ENCODE data around the gene ST6GALNAC1.
"Not testable (repeated sequence)": the region's sequence is repeated elsewhere in the genome, so short reads cannot be mapped to it uniquely, and the experiment has no call there.

Gene ST6GALNAC1

DNA sequence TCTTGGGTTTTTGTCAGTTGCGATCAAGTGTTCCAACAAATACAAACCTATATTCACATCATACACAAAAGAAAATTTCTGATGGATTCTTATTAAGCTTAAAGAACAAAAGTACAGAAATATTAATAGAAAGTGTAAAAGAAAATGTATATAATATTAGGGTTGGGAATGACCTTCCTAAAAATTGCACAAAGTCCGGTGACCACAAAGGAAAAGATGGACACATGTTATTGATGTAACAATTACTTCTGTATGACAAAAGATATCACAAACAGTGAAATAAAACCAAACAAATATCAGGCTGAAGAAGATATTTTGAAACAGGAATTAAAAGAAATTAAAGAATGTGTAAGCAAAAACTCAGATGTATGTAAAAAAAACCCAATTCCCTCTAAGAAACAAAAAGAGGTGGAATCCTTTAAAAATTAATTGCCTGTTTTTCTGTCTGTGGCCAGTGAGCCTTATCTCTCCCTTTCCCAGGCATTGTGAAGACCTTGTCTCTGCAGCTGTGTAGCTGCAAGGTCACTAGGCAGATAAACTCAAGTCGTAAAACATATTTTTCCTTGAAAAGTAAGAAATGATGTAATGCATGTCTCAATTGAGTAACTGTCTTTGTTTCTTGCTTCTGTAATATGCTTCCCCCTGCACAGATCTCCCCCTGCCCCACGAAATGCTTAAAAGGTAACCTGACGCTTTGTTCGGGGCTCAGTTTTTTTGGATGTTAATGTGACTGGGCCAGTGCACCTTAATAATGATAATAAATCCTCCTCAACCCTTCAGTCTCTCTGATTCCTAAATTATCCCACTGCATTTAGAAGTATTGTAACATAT is 2.8 kb downstream of the ST6GALNAC1 start:
- no peak for DNase-seq

DNA sequence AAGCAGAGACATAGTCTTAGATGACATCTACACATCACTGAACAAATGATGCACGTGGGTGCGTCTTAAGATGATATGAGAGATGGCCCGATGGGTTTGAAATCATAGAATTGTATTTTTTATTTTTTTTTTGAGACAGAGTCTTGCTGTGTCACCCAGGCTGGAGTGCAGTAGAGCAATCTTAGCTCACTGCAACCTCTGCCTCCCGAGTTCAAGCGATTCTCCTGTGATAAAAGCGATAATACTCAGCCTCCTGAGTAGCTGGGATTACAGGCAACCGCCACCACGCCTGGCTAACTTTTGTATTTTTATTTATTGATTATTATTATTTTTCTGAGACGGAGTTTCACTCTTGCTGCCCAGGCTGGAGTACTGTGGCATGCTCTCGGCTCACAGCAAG is 5.3 kb downstream of the ST6GALNAC1 start:
- no peak for DNase-seq

DNA sequence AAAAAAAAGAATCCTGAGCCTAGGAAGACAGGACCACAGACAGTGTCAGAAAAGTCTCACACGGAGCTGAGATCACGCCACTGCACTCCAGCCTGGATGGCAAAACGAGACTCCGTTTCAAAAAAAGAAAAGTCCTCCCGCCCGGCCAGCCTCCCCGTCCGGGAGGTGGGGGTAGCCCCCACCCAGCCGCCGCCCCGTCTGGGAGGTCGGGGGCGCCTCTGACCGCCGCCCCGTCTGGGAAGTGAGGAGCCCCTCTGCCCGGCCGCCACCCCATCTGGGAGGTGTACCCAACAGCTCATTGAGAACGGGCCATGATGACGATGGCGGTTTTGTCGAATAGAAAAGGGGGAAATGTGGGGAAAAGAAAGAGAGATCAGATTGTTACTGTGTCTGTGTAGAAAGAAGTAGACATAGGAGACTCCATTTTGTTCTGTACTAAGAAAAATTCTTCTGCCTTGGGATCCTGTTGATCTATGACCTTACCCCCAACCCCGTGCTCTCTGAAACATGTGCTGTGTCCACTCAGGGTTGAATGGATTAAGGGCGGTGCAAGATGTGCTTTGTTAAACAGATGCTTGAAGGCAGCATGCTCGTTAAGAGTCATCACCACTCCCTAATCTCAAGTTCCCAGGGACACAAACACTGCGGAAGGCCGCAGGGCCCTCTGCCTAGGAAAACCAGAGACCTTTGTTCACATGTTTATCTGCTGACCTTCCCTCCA is 6.9 kb downstream of the ST6GALNAC1 start:
- DNase-seq: not testable (repeated sequence)

DNA sequence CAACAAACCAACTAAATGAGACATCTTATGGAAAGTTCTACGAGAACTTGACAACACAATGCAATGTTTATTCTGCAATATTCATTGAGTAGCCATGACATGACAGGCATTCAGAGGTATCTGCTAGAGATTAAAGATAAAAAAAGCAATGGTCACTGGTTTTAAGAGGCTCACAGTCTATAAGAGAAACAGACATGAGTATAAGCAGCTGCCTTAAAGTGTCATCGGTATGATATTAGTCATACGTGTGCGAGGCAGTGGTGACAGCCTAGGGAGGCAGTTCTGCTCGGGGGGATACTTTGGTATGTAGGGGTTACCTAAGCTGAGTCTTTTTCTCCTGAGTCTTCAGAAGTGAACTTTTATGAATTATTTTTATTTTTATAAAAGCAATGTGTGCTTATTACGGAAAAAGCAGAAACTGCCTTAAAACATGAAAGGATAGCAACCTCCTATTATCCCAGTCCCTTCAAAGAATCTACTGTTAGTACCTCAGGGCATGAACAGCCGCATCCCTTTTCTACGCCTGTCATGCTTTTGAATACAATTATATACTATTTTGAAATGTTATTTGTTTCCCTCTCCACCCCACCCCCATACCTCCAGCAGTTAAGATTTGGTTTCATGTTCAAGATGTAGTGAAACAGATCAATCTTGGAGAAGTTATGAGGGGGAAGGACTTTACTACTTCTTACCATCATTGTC is 7.7 kb downstream of the ST6GALNAC1 start:
- DNase-seq: no peak

DNA sequence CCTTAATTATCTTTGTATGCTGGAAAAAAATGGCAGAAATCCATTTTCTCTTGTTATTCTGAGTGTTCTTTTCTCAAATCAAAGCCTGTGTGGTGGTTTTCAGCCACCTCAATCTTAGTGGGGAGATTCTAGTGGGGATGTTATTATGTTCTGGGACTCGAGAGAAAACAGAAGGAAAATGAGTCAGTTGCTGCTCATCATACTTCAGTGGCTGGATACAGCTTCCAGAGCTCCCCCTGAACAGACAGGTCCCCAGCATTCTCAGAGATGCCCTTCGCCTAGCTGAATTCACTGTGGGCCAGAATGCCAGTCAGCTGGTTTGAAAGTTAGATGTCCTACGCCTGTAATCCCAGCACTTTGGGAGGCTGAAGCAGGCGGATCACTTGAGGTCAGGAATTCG is 8.5 kb downstream of the ST6GALNAC1 start:
- DNase-seq: no peak

DNA sequence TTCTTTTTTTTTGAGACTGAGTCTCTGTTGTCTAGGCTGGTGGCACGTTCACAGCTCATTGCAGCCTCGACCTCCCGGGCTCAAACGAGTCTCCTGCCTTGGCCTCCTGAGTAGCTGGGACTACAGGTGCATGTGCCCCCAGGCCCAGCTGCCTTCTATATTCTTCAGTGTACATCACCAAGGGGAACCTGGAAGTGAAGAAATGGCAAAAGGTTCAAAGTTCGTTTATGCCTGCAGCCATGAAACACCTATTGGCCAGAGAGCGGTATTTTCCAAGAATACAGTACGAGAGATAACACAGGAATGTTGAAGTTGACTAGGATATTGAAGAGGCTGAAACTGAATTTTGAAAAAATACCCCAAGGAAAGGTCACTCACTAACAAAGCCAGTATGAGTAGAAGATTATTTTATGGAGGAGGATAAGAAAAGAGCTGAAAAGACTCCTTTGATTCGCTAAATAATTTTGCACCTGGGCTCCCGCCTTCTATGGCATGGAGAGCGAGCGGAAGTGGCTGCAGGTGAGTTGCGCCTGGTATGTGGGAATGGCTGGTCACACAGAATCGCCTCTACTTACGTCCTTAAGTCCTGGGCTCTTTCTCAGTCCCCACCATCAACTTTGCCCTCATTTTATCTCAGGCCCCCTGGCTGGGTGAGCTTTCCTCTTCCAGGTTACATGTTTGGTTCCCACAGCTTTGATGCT is 9.8 kb downstream of the ST6GALNAC1 start:
- no peak for DNase-seq

DNA sequence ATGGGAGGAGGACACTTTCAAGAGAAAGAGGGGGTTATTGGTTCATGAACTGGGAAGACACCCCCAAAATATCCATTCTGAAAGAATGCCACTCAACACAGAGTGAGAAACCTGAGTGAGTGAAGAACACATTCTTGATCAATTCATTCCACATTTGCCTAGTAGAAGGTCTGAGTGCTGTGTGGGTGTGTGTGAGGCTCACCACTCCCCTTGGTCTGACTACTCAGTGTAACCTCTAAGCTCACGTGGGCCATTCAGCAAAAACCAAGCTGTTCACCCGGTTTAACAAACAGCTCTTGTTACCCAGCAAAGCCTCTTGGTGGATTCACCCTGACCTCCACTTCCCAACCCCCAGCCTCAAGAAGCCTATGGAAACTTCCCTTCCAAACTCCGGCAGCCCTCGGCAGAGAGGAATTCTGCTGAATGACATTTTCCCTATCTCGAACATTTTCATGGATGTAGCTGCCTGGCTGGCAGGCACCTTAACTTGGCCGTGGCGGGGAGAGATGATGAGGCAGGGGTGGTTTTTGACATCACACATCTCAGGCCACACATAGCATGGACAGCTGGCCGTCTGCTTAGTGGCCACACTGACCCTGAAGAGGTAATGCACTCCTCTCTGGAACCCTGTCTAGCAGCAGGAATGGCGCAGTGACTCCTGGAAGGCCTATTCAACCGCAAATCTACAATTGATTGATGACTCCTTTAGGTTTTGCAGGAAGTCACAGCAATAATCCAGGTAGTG is 11.6 kb downstream of the ST6GALNAC1 start:
- no peak for DNase-seq

DNA sequence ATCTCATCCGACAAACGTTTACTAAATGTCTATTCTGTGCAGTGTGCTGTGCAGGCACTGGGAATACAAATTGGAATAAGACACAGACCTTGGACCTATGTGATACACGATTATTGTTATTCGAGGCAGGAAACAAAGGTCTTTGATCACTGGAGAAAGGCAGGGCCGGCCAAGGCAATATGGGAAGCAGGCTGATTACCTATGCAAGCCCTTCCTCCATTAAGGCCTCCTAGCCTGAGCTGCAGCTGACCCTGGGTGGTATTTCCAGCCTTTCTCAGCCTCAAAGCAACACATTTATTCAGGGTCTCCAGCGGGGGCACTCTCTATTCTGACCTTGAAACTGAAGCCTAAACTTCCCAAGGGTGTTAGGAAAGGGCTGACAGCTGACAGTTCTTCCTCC is 13.4 kb downstream of the ST6GALNAC1 start:
- no peak for DNase-seq

DNA sequence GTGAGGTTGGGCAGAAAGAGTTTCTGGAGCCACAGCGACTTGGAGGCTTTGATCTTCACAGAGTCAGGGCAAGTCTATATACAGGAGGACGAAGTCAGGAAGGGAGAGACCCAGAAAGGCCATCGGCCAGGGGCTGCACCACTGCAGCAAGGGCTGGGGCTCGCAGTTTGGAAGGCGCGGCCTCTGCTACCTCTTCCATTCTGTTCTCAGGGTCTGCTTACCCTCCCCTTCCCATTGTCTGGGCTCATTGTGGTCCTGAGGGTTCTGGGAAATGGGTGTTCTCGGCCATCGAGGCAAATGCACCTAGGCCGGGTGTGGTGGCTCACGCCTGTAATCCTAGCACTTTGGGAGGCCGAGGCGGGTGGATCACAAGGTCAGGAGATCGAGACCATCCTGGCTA is 16.0 kb downstream of the ST6GALNAC1 start:
- no peak for DNase-seq

DNA sequence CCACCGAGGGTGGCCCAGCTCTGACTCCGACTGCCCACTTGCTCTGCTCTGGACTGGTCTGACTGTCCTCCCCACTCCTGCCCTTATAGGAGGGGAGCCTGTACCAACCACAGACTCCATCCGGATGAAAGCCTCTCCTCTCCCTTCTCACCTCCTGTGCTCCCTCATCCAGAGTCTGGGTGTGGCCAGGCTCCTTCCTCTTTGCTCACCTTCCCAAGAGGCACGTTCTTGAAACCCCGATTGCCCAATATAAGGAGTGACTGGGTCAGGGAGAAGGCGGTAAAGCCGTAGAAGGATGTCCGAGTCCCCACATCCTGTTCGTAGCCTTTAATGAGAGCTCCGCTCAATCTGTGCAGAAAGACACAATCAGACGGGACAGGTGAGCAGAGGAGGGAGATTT is 17.1 kb downstream of the ST6GALNAC1 start:
- DNase-seq: no peak

DNA sequence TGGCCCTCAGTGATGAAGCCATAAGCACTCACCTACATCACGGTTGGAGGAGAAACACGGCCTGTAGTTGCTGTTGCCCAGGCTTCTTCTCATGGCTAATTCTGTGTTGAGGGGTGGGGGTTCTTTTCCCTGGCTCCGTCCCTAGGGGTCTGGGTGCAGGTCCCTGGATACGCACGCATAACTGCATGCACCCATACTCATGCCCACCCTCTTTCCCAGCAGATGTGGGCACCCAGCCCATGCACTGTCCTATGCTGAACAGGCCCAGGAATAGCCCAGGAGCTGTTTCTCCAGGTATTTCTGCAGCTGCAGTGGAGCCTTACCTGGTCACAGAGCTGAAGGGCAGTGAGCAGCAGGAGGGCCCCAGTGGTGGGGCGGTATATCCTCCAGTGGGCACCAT is 18.1 kb downstream of the ST6GALNAC1 start:
- no peak for DNase-seq

DNA sequence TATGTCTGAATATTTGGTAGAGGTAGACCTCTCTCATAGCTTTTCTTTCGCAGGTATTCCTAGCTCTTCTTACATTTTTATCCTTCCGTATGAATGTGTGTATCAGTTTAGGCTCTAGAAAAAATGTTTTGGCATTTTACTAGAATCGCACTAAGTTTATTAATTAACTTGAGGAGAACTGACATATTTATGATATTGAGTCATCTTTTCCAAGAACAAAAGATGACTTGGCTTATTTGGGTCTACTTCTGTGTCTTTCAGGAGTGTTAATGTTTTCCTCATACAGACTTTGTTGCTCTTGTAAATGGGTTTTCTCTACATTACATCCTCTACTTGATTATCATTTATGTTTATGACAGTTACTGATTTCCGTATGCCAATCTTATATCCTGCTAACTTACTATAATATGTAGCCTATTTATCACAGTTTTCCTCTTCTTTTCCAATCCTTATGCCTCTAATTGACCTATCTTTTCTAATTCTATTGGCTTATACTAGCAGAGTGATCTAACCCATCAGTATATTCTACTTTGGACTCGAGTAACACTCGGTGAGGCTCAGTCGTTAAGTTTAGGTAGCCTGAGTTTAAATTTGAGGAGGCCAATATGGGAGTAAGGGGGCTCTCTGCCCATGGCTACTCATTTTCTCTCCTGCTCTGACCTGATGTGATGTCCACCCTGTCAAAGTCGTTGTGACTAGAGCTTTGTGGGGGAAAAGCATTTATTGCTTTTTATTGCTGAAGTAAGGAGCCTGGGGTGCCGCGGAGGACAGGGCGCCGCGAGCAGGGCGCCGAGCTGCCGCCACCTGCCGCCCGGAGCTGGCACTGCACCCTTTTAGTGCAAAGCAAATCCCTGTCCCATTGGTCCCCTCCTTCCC is 20.0 kb downstream of the ST6GALNAC1 start:
- DNase-seq: peak; percentile 71

DNA sequence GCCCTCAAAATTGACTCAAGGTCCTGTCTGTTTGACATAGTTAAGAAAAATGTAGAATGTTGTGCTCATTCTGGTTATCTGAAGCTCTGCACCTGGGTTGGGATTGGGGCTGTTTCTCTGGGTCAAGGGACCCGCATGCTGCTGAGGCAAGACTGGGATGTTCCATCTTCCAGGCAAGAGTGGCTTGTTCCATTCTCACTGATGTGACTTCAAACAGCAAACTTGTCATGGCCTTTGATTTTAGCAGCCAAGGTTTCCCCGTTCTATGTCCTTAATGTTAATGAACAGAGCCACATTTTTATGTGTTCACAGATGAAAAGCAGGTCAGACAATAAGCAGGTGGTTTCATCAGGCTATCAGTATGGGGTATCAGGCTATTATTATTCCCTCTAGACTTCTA is 25.7 kb downstream of the ST6GALNAC1 start:
- no peak for DNase-seq

DNA sequence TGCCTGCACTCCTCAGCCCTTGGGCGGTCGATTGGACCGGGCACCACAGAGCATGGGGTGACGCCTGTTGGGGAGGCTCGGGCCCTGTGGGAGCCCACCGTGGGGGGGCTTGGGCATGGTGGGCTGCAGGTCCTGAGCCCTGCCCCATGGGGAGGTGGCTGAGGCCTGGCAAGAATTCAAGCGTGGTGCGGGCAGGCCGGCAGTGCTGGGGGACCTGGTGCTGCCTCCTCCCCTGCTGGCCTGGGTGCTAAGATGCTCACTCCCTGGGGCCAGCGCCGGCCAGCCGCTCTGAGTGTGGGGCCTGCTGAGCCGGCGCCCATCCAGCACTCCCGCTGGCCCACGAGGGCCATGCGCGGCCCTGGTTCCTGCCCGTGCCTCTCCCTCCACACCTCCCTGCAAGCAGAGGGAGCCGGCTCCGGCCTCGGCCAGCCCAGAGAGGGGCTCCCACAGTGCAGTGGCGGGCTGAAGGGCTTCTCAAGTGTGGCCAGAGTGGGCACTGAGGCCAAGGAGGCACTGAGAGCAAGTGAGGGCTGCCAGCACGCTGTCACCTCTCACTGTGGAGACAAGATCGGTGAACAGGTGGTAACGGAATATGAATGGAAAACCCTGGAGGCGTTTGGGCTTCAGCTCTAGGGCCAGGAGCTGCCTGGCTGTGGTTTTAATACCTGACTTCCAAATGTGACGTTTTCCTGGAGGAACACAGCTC is 28.5 kb downstream of the ST6GALNAC1 start:
- DNase-seq: no peak

DNA sequence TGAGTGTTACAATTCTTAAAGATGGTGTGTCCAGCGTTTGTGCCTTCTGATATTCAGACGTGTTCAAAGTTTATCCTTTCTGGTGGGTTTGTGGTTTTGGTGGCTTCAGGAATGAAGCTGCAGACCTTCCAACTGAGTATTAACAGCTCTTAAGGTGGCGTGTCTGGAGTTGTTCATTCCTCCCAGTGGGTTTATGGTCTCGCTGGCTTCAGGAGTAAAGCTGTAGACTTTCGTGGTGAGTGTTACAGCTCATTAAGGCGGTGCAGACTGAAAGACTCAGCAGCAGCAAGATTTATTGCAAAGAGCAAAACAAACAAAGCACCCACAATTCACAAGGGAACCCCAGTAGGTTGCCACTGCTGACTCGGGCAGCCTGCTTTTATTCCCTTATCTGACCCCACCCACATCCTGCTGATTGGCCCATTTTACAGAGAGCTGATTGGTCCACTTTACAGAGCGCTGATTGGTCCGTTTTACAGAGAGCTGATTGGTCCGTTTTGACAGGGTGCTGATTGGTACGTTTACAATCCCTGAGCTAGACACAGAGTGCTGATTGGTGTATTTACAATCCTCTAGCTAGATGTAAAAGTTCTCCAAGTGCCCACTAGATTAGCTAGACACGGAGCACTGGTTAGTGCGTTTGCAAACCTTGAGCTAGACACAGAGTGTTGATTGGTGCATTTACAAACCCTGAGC is 29.3 kb downstream of the ST6GALNAC1 start:
- DNase-seq: not testable (repeated sequence)

DNA sequence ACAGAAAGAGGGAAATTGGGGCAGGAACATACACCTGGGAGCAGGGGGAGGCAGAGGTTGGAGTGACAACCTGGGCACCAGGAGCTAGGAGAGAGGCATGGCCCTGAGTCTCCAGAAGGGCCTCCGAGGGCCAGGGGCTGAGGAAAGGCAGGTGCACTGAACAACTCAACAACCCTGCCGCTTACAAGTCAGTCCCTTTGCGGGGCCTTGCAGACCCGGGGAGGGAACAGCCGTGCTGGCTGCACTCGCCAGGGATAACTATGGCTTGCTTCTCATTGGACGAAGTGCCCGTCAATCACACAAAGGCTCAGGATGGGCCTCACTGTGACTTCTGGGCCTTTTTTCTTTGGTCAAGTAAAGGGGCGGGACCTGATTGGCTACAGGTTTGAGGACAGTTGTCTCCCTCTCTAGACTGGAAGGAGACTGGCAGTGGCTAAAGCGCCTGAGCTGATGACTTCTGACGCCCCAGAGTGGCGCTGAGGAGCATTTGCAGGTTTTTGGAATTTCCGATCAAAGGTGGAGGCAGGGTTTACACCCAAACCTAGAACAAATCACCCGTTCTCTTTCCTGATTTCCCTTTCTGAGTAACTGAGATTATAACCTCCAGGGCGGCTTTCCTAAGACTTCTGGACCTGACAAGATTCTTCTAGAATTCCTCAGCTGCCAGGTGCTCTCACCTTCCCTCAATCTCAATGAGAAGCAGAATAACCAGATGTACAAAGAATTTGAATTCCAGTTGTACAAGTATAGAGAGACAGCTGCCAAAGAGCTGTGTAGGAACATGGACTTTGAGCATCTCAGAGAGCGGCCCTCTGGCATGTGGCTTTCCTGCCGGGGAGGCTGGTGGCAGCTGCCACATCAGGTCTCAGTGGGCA is 30.3 kb downstream of the ST6GALNAC1 start:
- no peak for DNase-seq

DNA sequence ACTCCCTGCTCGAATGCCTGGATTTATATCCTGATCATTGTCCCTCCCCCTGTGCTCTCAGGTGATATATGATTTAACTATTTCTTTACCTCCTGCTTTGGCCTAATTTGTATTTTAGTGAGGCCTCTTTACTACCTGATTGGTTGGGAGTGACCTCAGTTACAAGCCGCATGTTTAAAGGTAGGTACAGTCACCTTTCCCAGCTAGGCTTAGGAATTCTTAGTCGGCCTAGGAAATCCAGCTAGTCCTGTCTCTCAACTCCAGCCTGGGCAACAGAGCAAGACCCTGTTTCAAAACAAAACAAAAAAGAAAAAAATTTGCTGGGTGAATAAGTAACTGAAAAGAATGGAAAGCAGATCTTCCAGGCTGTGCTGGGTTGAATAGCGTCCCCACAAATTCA is 31.1 kb downstream of the ST6GALNAC1 start:
- no peak for DNase-seq

DNA sequence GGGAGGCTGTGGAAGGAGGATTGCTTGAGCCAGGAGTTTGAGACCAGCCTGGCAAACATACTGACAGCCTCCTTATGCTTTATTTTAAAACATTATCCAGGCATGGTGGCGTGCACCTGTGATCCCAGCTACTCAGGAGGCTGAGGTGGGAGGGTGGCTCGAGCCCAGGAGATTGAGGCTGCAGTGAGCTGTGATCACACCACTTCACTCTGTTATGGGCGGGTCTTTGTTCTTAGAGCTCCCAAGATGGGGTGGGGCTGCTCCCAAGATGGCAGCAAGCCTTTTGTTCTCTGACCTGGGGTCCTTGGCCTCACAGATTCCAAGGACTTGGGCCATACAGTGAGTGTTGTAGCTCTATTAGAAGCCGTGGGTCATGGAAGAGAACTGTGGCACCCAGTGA is 31.8 kb downstream of the ST6GALNAC1 start:
- DNase-seq: no peak
